Neuron (in vitro differentiated cells): ENCODE results near the gene PDE4D.

Source experiments
- H2AFZ ChIP-seq: one replicate; pipeline ENCODE4 v1.6.1; 2013; ENCODE audit warnings: low read depth, mild to moderate bottlenecking, inconsistent platforms, low read length, moderate library complexity
- H3K27me3 ChIP-seq: one replicate; pipeline ENCODE4 v1.6.1; 2013; ENCODE audit warnings: low read length; ENCODE audit not compliant: insufficient read depth
- H3K36me3 ChIP-seq: one replicate; pipeline ENCODE4 v1.6.1; 2013; ENCODE audit warnings: low read length; ENCODE audit not compliant: insufficient read depth
- H3K4me1 ChIP-seq: one replicate; pipeline ENCODE4 v1.6.1; 2013; ENCODE audit warnings: low read length; ENCODE audit not compliant: insufficient read depth
- H3K4me3 ChIP-seq: 2 replicates; pipeline ENCODE4 v1.5.1; 2013; ENCODE audit warnings: mild to moderate bottlenecking, low read length, moderate library complexity
- H3K9me3 ChIP-seq: one replicate; pipeline ENCODE4 v1.6.1; 2013; ENCODE audit warnings: low read length

Gene PDE4D

DNA sequence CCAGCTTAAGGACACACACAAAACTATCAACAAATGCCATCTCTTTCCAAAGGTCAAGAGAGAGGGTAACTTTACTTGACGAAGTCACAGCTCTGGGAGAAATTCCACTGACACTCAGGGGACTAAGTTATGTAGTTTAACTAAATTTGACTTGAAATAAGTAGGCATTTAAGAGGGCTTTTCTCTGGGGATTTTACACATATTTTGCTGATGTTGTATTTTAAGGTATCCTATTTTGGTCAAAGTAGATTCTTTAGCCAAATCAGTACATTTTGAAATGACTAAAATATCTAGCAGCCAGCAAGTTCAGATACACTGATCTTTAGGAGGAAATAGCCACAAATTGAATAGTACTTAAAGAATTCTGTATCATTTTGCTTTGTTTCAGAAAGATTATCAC lies 652.0 kb downstream of the PDE4D start:
- Histone ChIP-seq H2AFZ (no peak overlapping the region), H3K36me3 (no peaks in the 10 kb centered on the region), H3K4me3 (no peak overlapping the region), H3K27me3 (no peaks in the 10 kb centered on the region), H3K4me1 (no peaks in the 10 kb centered on the region), H3K9me3 (no peaks in the 10 kb centered on the region)

DNA sequence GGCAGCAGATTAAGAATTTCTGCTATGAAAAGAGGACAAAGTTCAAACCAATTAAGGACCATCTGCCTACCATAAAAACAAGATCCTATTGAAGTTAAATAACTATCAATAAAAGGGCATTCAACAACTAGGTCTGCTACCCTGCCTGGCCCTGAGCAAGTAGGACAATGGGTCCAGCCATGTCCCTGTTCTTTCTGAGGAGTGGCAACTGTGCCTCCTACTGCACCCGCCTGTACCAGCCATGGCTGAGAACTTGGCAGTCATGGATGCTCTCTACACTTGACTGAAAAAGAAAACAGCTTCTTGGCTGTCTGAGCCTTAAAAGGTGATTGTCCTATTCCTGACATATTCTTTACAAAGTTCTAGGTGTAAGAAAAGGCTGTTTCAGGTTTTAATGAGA lies 652.4 kb downstream of the PDE4D start:
- Histone ChIP-seq H2AFZ (no peak overlapping the region), H3K9me3 (no peaks in the 10 kb centered on the region), H3K4me1 (no peaks in the 10 kb centered on the region), H3K36me3 (no peaks in the 10 kb centered on the region), H3K4me3 (no peak overlapping the region), H3K27me3 (no peaks in the 10 kb centered on the region)

DNA sequence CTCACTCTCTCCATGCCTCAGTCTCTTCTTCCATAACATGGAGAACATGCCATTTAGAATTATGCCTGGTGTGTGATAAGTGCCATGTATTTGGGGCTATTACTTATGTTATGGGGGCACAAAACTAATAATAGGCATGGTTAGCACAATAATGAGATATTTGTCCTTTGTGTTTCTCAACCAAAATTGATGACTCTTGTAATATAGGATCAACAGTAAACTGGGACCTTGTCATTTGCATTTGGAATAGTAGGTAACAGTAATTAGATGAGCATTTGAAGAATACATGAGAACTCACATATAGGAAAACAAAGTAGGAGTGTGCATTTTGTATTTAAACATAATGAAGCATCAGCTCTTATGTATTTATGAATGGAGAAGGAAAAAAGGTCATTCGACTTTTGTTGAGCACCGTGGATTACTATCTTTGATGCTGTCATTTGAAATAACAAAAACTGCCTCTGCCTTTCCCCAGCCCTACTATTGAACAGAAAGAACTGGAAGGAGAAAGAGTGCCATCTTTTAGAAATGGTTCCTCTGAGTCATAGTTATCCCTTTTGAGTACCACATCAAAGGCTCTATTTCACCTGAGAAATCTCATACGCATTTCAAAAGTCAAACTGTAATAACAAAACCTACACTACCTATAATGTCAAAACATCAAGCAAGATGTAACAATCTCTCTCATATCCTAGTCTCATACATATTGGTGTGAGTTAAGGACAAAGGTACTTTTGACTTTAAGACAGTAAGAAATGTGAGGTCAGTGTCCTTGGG lies 655.2 kb downstream of the PDE4D start:
- Histone ChIP-seq H3K9me3 (no peaks in the 10 kb centered on the region), H2AFZ (no peak overlapping the region), H3K4me3 (no peak overlapping the region), H3K36me3 (no peaks in the 10 kb centered on the region), H3K27me3 (no peaks in the 10 kb centered on the region), H3K4me1 (no peaks in the 10 kb centered on the region)

DNA sequence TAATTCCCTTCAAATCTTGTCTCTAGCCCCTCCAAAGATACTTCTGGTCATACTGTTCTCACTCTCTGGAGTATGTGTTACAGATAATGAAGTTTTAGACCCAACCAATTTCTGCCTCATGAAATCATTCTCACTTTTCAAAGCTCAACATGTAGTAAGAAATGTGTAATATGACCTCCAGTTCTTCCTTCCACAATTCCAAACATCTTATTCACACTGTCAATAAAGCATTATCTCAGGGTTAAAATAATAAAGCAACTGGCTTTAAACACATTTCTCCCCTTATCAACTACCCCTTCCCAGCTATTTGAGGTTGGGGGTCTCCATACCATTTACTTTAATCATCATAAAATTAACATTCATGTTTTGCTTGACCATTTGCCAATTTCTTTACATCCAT lies 656.5 kb downstream of the PDE4D start:
- Histone ChIP-seq H3K36me3 (no peaks in the 10 kb centered on the region), H3K4me1 (no peaks in the 10 kb centered on the region), H3K4me3 (no peak overlapping the region), H3K9me3 (no peaks in the 10 kb centered on the region), H3K27me3 (no peaks in the 10 kb centered on the region), H2AFZ (no peak overlapping the region)

DNA sequence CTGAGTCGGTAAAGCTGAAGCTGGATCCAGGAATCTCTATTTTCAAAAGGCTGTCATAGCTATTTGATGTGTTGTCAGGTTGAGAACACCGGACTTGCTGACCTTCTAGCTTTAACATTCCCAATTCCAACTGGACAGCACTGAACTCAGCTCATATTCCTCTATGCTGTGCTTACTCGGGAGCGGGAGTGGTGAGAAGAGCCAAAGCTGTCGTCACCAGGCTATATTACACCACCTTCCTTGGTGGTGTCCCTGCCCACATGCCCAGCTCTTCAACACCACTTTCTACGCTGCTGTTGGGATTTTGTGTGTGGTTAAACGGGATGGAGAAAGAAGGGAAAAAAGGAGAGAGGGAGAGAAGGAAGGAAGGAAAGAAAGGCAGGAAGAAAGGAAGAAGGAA lies 657.1 kb downstream of the PDE4D start:
- H2AFZ ChIP-seq: no peak overlapping the region
- no peaks in the 10 kb centered on the region for H3K4me1 ChIP-seq
- no peaks in the 10 kb centered on the region for H3K27me3 ChIP-seq
- no peaks in the 10 kb centered on the region for H3K9me3 ChIP-seq
- H3K4me3 ChIP-seq: no peak overlapping the region
- H3K36me3 ChIP-seq: no peaks in the 10 kb centered on the region

DNA sequence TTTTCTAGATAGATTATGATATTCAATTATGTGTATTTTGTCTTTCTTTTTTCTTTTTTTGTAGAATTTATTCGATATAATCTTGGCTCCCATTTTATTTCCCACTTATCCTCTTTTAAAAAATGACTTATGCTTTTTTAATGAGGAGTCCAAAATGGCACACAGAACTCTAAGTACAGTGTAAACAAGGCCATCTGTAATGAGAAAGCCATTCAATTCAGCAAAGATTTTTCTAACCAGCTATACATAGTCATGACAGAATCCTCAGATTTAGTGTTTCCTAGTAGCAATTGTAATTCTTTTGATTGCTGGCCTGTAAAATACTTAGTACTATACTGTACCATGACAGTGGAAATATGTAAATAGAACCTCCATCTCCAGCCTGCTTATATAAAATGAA lies 659.3 kb downstream of the PDE4D start:
- Histone ChIP-seq H2AFZ (no peak overlapping the region), H3K36me3 (no peaks in the 10 kb centered on the region), H3K9me3 (no peaks in the 10 kb centered on the region), H3K27me3 (no peaks in the 10 kb centered on the region), H3K4me3 (no peak overlapping the region), H3K4me1 (no peaks in the 10 kb centered on the region)

DNA sequence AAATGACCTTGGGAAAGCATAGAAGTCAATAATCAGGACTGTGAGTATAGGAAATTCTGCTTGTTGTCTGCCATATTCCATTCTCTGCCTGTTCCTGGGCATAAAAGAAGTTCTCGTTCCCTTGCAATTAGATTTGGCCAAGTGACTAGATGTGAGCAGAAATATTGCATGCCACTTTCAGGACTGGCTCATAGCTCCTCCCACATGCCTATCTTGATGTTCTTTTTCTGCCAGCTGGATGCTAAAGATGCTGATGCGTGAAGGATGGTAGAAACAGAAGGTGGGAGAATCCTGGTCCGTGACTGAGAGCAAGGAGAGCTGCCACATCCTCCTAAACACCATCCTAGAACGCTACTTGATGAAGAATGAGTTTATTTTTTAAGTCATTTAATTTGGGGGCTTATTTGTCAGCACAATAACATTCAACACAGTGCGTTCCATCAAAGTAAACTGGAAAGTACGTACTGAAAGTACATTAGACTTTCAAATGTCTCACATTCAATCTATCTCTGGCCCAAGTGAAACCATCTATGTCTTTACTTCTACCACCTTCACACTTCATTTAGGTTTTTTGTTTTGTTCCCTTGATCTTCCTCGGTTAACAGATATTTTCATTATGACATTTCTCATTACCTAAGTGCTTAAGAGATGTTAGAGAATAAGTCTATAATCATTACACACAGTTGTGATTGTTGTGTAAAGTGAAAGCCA lies 662.1 kb downstream of the PDE4D start:
- Histone ChIP-seq H3K36me3 (no peaks in the 10 kb centered on the region), H3K9me3 (no peaks in the 10 kb centered on the region), H3K27me3 (no peaks in the 10 kb centered on the region), H3K4me3 (no peak overlapping the region), H3K4me1 (no peaks in the 10 kb centered on the region), H2AFZ (no peak overlapping the region)

DNA sequence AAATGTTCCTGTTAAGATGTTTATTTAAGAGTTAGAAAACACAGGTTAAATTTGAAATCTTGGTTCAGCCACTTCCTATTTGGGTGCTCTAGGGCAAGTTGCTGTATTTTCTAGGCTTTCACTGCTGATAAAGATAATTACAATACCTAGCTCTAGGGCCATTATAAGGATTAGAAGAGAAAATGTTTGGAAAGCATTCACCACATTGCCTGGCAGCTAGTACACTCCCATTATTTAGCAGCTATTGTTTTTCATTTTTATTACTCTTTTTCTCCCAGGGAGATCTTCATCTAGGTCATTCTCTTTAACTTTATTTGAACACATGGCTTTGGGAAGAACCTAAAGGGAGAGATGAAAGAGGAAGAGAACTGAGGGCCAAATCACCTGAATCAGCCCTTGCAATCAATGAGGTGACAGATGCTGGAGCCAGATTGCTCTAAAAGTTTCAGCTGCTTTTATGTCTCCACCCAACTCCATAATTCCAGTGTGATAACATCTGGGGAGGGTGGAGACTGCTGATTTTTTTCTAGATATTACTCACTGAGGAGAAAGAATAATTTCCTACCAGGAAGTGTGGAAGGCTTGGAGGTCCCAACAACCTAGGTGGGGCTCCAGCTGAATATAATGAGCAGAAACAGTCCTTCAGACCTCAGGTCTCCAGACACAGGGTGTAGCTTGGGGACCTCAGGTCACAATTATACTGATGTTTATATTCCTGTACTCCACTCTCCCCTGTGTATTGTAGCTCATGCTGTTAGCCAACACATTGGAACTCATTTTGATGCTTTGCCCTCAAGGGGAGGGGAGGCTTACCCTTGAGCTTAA lies 670.6 kb downstream of the PDE4D start:
- Histone ChIP-seq H3K4me1 (no peaks in the 10 kb centered on the region), H2AFZ (no peak overlapping the region), H3K27me3 (no peaks in the 10 kb centered on the region)

DNA sequence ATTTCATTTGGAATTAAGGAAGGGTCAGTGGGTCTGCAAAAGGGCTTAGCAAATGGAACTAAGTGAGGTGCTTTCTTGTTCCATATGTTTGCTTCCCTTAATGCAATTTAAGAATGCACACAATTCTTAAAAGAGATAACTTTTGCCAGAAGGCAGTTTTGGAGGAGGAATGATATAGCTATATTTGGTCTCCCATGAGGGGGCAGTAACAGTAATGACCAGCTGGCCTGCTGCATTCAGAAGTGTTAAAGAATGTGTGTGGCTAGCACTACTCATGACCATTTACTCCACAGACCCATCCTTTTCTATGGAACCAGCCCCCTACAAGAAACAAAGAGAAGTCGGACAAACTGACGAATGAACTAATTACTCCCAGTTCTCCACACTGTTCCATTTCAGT lies 671.8 kb downstream of the PDE4D start:
- H3K4me3 ChIP-seq: no peak overlapping the region
- no peaks in the 10 kb centered on the region for H3K4me1 ChIP-seq
- H3K27me3 ChIP-seq: no peaks in the 10 kb centered on the region
- no peaks in the 10 kb centered on the region for H3K36me3 ChIP-seq
- H2AFZ ChIP-seq: no peak overlapping the region
- H3K9me3 ChIP-seq: peaks cover 2% of the 10 kb centered on the region

More for the DNA sequence above, 670.6 kb downstream of the PDE4D start:
- H3K9me3 ChIP-seq: peaks cover 2% of the 10 kb centered on the region
- no peaks in the 10 kb centered on the region for H3K36me3 ChIP-seq
- H3K4me3 ChIP-seq: no peak overlapping the region

DNA sequence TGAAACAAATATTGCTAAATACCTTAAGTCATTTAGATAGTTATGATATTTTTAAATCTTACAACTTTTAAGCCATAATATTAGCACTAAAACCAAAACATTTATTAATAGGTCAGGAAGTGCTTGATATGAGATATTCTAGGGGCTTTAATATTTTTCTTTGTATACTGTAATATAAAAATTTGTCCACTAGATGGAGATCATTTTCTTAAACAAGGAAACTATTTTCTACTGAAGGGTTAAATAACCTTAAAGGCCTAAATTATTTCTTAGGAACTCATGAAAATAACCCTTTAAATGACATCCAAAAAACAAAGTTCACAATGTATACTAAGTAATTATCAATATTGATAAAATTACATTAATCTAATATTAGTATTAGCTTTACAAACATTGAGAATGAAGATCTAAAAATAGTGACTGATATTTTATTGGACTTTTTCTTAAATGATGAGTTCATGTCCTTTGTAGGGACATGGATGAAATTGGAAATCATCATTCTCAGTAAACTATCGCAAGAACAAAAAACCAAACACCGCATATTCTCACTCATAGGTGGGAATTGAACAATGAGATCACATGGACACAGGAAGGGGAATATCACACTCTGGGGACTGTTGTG lies 675.0 kb downstream of the PDE4D start:
- Histone ChIP-seq H3K36me3 (peaks cover 10% of the 10 kb centered on the region), H3K9me3 (no peaks in the 10 kb centered on the region), H3K4me1 (no peaks in the 10 kb centered on the region), H3K27me3 (no peaks in the 10 kb centered on the region), H3K4me3 (no peak overlapping the region), H2AFZ (no peak overlapping the region)

DNA sequence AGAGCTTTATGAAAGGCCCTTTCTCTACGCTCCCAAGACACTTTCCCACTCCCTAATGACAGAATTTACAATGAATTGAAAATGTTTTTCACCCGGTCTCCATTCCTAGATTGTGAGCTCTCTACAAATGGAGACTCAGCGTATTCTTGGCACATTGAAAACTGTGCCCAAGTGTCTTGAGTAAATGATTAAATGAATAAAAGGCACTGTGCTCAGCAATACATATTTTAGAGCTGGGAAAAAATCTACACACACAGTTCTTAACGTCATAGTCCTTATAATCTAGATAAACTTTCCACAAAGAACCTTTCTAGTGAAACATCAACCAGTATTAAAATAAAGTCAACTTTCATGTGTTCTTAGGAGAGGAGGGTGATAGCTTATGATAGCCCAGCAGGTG lies 676.7 kb downstream of the PDE4D start:
- Histone ChIP-seq H3K36me3 (peaks cover 14% of the 10 kb centered on the region), H3K9me3 (no peaks in the 10 kb centered on the region), H3K4me1 (no peaks in the 10 kb centered on the region), H3K27me3 (no peaks in the 10 kb centered on the region), H2AFZ (no peak overlapping the region), H3K4me3 (no peak overlapping the region)

DNA sequence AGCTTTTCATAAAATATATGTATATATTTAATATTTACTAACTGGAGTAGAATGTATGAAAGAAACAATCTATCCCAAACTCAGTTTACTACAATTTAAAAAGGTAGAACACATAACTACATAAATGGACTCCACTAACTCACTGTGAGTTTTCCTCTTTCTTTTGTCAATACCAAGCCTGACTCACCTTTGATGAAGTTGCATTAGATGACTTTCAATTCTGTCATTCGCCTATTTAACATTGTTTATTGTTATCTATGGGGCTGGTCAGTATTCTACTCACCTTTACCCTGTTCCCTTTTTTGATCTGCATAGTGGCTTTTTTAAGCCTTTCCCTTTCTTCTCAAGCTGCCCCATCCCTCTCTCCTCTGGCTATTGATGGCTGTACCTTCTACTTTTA lies 680.9 kb downstream of the PDE4D start:
- Histone ChIP-seq H3K4me3 (no peak overlapping the region), H3K36me3 (peaks cover 14% of the 10 kb centered on the region), H3K27me3 (no peaks in the 10 kb centered on the region), H3K4me1 (no peaks in the 10 kb centered on the region), H3K9me3 (no peaks in the 10 kb centered on the region), H2AFZ (no peak overlapping the region)
